ENCODE data around the gene NEIL1. TPM values are rescaled to one million over a fixed set of nuclear protein-coding genes. Genes with fewer than 3 reads are reported as not detected.
"Not testable (repeated sequence)": the region's sequence is repeated elsewhere in the genome, so short reads cannot be mapped to it uniquely, and the experiment has no call there.

NEIL1 gene
- total RNA-seq, 2 donors from 2014 or later, result 20.2 to 25.7 TPM

DNA sequence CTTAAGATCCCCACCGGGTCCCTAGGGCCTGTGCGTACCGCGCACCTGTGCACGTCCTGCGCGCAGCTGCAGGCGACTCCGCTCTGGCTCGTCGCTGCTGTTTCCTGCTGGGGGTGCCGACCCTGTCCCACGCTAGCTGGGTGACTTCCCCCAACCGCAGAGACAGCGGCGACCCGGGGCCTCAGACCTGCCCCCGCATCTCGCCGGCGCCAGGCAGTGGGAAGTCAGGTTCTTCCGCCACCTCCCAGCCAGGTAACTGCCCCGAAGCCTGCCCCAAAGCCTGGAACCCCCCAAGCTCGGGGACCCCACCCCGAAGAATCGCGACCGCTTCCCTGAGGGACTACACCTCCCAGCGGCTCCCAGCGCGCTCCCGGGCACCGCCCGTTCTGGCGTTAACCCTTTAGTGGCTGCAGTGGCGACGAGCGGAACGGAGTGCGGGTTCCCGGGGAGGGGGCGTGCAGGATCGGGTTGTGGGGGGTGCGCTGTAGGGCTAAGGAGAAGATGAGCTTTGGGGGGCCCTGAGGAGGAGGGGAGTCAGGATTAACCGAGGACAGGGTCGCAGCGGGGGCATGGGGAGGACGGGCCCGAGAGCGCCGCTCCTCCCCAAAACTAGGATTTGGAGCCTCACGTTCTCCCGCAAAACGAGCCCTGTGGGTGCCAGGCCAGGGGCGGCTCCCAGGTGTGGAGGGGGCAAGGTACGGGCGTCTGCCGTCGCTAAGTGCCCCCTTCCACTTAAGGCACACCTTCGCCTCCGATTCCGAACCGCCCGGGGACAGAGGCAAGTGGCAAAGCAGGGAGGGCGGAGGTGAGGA is 589 bp downstream of the NEIL1 start:
- Histone ChIP-seq H3K9ac (ENCODE audit: extremely low read depth, low read length, poor library complexity, severe bottlenecking) (peak overlapping the region; percentile 68), H3K4me3 (ENCODE audit: low read length) (peak overlapping the region; percentile 87), H3K27ac (ENCODE audit: low read depth, low read length) (no peak overlapping the region), H3K36me3 (ENCODE audit: control insufficient read depth, insufficient read depth, low read length) (no peaks in the 10 kb centered on the region), H3K9me3 (ENCODE audit: control insufficient read depth, low read length) (no peaks in the 10 kb centered on the region), H3K4me1 (ENCODE audit: control insufficient read depth, insufficient read depth, low read length) (no peaks in the 10 kb centered on the region), H3K27me3 (ENCODE audit: control insufficient read depth, insufficient read depth, low read length, poor library complexity, severe bottlenecking) (peaks cover 12% of the 10 kb centered on the region)
- peaks cover 40% of the 10 kb centered on the region for H3K27me3 Mint-ChIP-seq (ENCODE audit: insufficient read depth)
- peak; percentile 85 for DNase-seq
- TF ChIP-seq CTCF (conservative IDR thresholded peaks at IDR 0.05), result no peak
- H3K27ac Mint-ChIP-seq, result no peak overlapping the region
- H3K36me3 Mint-ChIP-seq (ENCODE audit: low read depth), result no peaks in the 10 kb centered on the region
- peaks cover 2% of the 10 kb centered on the region for H3K4me1 Mint-ChIP-seq
- 1 to 2% methylated on average over 21 to 65 of the region's 65 CpGs for WGBS, 2 experiments (ENCODE audit: insufficient coverage in 1 of 2, insufficient read length in 1 of 2)
- H3K9me3 Mint-ChIP-seq, result no peaks in the 10 kb centered on the region
- H3K4me3 Mint-ChIP-seq, result peak overlapping the region; percentile 82

DNA sequence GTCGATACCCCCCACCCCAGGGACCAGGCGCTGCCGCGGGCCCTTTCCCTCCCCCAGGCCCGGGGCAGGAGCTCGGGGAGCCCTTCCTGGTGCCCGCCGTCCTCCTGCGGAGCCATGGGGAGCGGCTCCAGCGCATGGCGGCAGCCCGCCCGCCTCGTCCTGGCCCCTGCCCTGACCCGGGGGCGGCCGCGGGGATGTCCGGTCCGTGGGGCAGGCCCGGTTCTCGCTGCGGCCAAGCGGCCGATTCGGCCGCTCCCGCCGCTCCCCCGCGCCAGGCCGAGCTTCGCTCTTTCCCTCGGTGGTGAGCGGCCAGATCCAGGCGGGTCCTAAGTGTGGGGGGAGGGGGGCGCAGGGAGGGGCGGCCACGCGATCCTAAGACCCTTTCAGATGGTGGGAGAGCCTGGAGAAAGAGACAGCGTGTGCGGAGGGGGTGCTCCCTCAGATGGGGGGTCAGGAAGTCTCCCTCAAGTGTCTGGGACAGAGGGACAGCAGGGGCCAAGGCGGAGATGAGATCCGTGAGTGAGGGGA is 1.3 kb downstream of the NEIL1 start:
- Mint-ChIP-seq H3K4me3 (peak overlapping the region; percentile 82), H3K36me3 (ENCODE audit: low read depth) (no peaks in the 10 kb centered on the region), H3K27ac (no peak overlapping the region), H3K27me3 (ENCODE audit: insufficient read depth) (peaks cover 40% of the 10 kb centered on the region), H3K9me3 (no peaks in the 10 kb centered on the region), H3K4me1 (peaks cover 2% of the 10 kb centered on the region)
- Histone ChIP-seq H3K27me3 (ENCODE audit: control insufficient read depth, insufficient read depth, low read length, poor library complexity, severe bottlenecking) (peaks cover 12% of the 10 kb centered on the region), H3K27ac (ENCODE audit: low read depth, low read length) (no peak overlapping the region), H3K4me3 (ENCODE audit: low read length) (peak overlapping the region; percentile 87), H3K9ac (ENCODE audit: extremely low read depth, low read length, poor library complexity, severe bottlenecking) (peak overlapping the region; percentile 68), H3K4me1 (ENCODE audit: control insufficient read depth, insufficient read depth, low read length) (no peaks in the 10 kb centered on the region), H3K36me3 (ENCODE audit: control insufficient read depth, insufficient read depth, low read length) (no peaks in the 10 kb centered on the region), H3K9me3 (ENCODE audit: control insufficient read depth, low read length) (no peaks in the 10 kb centered on the region)
- no peak for DNase-seq
- WGBS, 2 experiments (ENCODE audit: insufficient coverage in 1 of 2, insufficient read length in 1 of 2), result 0 to 1% methylated on average over 8 to 44 of the region's 45 CpGs
- TF ChIP-seq CTCF (conservative IDR thresholded peaks at IDR 0.05), result no peak

DNA sequence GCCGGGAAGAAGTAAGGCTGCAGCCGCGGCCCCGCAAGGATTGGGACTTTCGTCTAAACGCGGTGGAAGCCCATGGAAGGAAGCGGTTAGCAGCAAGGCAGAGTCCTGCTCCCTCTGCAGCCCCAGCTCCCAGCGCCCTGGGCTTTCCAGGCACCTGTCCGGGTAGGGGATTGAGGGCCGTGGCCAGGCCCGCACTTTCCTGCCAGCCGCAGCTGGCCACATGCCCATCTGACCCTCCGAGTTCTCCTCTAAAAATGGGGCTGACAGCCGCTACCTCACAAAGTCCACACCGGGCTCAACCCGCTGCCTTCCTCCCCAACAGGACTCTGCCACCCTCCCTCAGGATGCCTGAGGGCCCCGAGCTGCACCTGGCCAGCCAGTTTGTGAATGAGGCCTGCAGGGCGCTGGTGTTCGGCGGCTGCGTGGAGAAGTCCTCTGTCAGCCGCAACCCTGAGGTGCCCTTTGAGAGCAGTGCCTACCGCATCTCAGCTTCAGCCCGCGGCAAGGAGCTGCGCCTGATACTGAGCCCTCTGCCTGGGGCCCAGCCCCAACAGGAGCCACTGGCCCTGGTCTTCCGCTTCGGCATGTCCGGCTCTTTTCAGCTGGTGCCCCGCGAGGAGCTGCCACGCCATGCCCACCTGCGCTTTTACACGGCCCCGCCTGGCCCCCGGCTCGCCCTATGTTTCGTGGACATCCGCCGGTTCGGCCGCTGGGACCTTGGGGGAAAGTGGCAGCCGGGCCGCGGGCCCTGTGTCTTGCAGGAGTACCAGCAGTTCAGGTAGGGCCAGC is 1.9 kb downstream of the NEIL1 start:
- no peak overlapping the region for H3K27ac ChIP-seq (ENCODE audit: low read depth, low read length)
- peak overlapping the region; percentile 82 for H3K4me3 Mint-ChIP-seq
- H3K4me1 ChIP-seq (ENCODE audit: control insufficient read depth, insufficient read depth, low read length), result no peaks in the 10 kb centered on the region
- H3K27ac Mint-ChIP-seq, result no peak overlapping the region
- WGBS, 2 experiments (ENCODE audit: insufficient coverage in 1 of 2, insufficient read length in 1 of 2), result 54 to 63% methylated on average over 30 to 46 of the region's 46 CpGs
- no peaks in the 10 kb centered on the region for H3K9me3 ChIP-seq (ENCODE audit: control insufficient read depth, low read length)
- no peaks in the 10 kb centered on the region for H3K9me3 Mint-ChIP-seq
- peaks cover 2% of the 10 kb centered on the region for H3K4me1 Mint-ChIP-seq
- no peak for TF ChIP-seq CTCF (conservative IDR thresholded peaks at IDR 0.05)
- no peaks in the 10 kb centered on the region for H3K36me3 ChIP-seq (ENCODE audit: control insufficient read depth, insufficient read depth, low read length)
- H3K4me3 ChIP-seq (ENCODE audit: low read length), result peak overlapping the region; percentile 87
- H3K9ac ChIP-seq (ENCODE audit: extremely low read depth, low read length, poor library complexity, severe bottlenecking), result peak overlapping the region; percentile 23
- no peaks in the 10 kb centered on the region for H3K36me3 Mint-ChIP-seq (ENCODE audit: low read depth)
- H3K27me3 Mint-ChIP-seq (ENCODE audit: insufficient read depth), result peaks cover 40% of the 10 kb centered on the region
- DNase-seq, result peak; percentile 74
- peaks cover 12% of the 10 kb centered on the region for H3K27me3 ChIP-seq (ENCODE audit: control insufficient read depth, insufficient read depth, low read length, poor library complexity, severe bottlenecking)

DNA sequence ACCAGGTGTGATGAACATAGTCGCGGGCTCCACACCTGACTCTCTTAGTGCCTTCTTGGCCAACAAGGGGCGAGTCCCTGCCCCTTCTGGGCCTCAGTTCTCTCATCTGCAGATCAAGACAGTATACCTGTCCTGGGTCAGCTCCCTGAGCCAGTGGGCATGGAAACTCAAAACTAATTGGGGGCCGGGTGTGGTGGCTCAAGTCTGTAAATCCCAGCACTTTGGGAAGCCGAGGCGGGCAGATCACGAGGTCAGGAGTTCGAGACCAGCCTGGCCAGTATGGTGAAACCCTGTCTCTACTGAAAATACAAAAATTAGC is 2.5 kb downstream of the NEIL1 start:
- not testable (repeated sequence) for H3K36me3 ChIP-seq (ENCODE audit: control insufficient read depth, insufficient read depth, low read length); H3K9me3 ChIP-seq (ENCODE audit: control insufficient read depth, low read length); H3K27ac Mint-ChIP-seq; H3K4me1 ChIP-seq (ENCODE audit: control insufficient read depth, insufficient read depth, low read length); H3K4me3 Mint-ChIP-seq; DNase-seq; H3K4me1 Mint-ChIP-seq; H3K27ac ChIP-seq (ENCODE audit: low read depth, low read length); H3K4me3 ChIP-seq (ENCODE audit: low read length); H3K36me3 Mint-ChIP-seq (ENCODE audit: low read depth); H3K9ac ChIP-seq (ENCODE audit: extremely low read depth, low read length, poor library complexity, severe bottlenecking); H3K9me3 Mint-ChIP-seq
- 94 to 99% methylated on average over 8 of the region's 8 CpGs for WGBS, 2 experiments (ENCODE audit: insufficient coverage in 1 of 2, insufficient read length in 1 of 2)
- H3K27me3 Mint-ChIP-seq (ENCODE audit: insufficient read depth), result peaks cover 40% of the 10 kb centered on the region
- peaks cover 12% of the 10 kb centered on the region for H3K27me3 ChIP-seq (ENCODE audit: control insufficient read depth, insufficient read depth, low read length, poor library complexity, severe bottlenecking)

Data from endodermal cell (in vitro differentiated cells).